GM12873 (cell line): ENCODE results near the gene NRG3.

Experiments used
- TF ChIP-seq, protein P1 (sequence below): IDR thresholded peaks from 2 replicates; pipeline ENCODE4 v1.5.1; 2012; ENCODE audit warnings: low read depth, mild to moderate bottlenecking, moderate library complexity, low read length, control low read depth; ENCODE audit not compliant: insufficient read depth; ENCODE audit errors: missing control alignments

NRG3 gene

GRCh38 chr10:82284180-82284579 is 409.2 kb downstream of the NRG3 start:
- TF ChIP-seq, protein P1, sequence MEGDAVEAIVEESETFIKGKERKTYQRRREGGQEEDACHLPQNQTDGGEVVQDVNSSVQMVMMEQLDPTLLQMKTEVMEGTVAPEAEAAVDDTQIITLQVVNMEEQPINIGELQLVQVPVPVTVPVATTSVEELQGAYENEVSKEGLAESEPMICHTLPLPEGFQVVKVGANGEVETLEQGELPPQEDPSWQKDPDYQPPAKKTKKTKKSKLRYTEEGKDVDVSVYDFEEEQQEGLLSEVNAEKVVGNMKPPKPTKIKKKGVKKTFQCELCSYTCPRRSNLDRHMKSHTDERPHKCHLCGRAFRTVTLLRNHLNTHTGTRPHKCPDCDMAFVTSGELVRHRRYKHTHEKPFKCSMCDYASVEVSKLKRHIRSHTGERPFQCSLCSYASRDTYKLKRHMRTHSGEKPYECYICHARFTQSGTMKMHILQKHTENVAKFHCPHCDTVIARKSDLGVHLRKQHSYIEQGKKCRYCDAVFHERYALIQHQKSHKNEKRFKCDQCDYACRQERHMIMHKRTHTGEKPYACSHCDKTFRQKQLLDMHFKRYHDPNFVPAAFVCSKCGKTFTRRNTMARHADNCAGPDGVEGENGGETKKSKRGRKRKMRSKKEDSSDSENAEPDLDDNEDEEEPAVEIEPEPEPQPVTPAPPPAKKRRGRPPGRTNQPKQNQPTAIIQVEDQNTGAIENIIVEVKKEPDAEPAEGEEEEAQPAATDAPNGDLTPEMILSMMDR: no peak

DNA sequence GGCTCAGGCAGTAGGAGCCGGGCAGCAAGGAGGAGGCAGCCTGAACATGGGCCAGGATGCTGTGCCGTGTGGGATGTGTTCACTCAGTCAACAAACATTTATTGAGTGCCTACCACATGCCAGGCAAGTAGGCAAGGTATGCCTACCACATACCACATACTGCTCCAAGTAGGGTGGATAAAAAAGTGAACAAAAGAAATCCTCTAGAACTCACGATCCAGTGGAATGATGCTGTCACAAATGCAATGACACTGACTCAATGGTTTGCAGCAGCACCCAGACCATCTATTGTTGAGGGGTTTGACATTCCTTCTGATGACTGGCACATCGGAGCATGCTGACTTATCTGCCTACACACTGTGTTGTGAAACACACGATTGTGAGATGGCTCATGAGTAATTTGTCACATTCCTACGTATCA is 413.5 kb downstream of the NRG3 start:
- TF ChIP-seq, protein P1: no peak

DNA sequence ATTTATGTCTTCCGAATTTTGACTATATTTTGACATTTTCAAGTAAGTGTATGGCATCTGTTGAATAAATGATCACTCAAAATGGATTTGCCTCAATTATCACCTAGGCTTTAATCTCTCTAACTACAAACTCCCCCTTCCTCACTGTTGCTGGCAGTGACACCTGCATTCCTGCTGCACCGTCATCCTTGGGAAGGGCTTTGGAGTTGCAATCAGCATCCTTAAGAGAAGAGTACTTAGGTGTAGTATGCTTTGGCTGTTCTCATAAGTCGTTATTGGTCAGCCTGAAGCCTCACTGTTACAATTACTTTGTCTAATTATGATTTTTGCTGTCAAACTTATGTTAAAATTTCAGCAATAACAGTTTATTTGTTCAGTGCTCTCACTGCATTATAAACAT is 415.0 kb downstream of the NRG3 start:
- TF ChIP-seq, protein P1: no peak

DNA sequence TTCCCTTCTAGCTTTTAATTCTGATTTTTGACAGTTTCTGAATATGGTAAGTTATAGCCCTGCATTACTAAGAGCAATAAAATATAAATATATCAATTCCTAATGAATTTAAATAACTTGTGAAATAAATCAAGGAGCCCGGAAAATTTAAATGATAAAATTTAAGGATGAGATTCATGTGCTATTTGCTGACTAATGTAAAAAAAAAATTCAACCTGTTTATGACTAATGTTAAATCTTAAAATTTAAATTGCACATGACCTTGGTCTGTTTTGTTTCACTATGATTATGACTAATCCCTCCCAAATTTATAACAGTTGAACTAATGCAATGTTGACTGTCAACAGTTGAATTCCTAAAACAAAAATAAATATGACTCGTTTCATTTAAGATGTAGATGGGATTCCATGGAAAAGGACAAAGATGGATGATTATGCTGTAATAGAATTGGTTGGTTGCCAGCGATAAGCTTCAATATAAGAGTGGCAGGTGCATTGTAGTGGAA is 419.9 kb downstream of the NRG3 start:
- TF ChIP-seq, protein P1: no peak

DNA sequence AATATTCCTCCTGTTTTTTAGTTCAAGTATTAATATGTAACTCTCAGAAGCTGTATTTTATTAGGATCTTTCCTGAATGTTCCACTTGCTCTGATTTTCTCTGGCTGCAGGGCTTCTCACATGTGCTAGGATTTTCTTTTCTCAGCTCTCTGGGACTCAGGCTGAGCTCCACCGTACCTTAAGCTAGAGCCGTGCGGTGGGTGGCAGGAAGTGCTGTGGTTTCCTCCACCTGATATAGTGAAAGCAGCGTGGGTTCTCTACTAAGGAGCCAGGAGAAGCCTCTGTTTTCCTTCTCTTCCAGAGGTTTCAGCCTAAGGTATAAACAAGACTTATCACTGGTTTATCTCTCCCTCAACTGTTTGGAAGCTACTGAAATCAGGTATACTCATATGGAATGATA is 433.6 kb downstream of the NRG3 start:
- TF ChIP-seq, protein P1: no peak

DNA sequence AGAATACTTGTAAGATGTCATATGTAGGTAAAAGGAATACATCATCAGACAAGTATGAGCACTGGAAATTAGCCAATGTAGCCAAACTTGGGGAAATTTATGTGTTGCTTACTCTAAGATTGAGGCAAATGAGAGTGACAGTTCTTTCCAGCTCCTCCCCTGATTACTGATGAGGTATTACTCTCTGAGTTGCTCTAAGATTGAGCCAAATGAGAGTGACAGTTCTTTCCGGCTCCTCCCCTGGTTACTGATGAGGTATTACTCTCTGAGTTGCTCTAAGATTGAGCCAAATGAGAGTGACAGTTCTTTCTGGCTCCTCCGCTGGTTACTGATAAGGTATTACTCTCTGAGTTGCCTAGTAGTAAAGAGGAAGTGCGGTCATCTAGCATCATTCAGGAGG is 435.8 kb downstream of the NRG3 start:
- TF ChIP-seq, protein P1: no peak

GRCh38 chr10:82313401-82313800 is 438.4 kb downstream of the NRG3 start:
- TF ChIP-seq, protein P1: no peak
